ENCODE data around the gene APOA5. TPM values are rescaled to one million over a fixed set of nuclear protein-coding genes. Genes with fewer than 3 reads are reported as not detected.
A peak's percentile ranks its signal among the peaks of the same experiment; 100 is the strongest.

Gene APOA5
- total and polyA plus RNA-seq, 2 of the 13 experiments (the other 11 are each of a cell fraction or from before 2014, with no cell fraction given), result 44.0 to 49.1 TPM

DNA sequence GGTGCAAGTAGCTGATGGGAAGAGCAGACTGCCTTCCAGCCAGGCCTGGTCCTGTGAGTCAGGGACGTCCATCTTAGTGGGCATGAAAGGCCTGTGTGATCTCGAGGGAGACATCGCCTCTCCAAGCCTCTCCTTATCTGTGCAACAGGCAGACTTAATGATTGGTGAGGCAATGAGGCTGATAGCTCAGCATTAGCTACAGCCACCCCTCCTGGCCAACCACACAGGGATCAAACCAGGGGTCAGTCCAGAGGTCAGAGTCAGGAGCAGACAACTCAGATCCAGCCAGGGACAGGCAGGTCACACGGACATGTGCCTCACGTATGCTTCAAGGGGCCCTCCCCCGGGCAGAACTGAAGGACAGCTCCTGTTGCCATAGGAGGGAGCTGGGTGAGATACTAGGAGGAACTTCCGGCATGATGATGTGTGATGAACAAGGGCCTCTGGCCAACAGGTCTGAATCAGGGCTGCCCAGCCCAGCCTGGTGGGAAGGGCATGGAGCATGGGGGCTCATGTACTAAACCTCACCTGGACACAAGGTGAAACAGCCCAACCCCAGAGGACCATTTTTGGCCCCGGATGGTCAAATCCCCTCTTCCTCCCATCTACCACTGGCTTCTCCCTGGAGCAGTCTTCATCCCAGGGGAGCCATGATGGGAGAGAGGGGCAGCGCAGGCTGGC is 35.2 kb upstream of the APOA5 start (continued):
- TF ChIP-seq, protein P1, sequence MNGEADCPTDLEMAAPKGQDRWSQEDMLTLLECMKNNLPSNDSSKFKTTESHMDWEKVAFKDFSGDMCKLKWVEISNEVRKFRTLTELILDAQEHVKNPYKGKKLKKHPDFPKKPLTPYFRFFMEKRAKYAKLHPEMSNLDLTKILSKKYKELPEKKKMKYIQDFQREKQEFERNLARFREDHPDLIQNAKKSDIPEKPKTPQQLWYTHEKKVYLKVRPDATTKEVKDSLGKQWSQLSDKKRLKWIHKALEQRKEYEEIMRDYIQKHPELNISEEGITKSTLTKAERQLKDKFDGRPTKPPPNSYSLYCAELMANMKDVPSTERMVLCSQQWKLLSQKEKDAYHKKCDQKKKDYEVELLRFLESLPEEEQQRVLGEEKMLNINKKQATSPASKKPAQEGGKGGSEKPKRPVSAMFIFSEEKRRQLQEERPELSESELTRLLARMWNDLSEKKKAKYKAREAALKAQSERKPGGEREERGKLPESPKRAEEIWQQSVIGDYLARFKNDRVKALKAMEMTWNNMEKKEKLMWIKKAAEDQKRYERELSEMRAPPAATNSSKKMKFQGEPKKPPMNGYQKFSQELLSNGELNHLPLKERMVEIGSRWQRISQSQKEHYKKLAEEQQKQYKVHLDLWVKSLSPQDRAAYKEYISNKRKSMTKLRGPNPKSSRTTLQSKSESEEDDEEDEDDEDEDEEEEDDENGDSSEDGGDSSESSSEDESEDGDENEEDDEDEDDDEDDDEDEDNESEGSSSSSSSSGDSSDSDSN (CRISPR knock-in tag; IDR thresholded peaks at IDR 0.05), result peak; percentile 72
- TF ChIP-seq SP1 (IDR thresholded peaks at IDR 0.05), result no peak
- TF ChIP-seq SP1 (CRISPR knock-in tag; IDR thresholded peaks at IDR 0.05), result no peak; the same call in 1 of the 2 replicates
- TF ChIP-seq JUND (CRISPR knock-in tag; IDR thresholded peaks at IDR 0.05), result no peak
- TF ChIP-seq KAT2B (IDR thresholded peaks at IDR 0.05; ENCODE audit: borderline replicate concordance, low read depth, low read length), result no peak
- no peak for TF ChIP-seq CHD2 (IDR thresholded peaks at IDR 0.05; ENCODE audit: low read depth, low read length)
- TF ChIP-seq SP140L (CRISPR knock-in tag; IDR thresholded peaks at IDR 0.05; ENCODE audit: borderline replicate concordance), result no peak
- TF ChIP-seq, protein P2, sequence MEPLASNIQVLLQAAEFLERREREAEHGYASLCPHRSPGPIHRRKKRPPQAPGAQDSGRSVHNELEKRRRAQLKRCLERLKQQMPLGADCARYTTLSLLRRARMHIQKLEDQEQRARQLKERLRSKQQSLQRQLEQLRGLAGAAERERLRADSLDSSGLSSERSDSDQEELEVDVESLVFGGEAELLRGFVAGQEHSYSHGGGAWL (CRISPR knock-in tag; IDR thresholded peaks at IDR 0.05), result no peak
- TF ChIP-seq SCMH1 (CRISPR knock-in tag; IDR thresholded peaks at IDR 0.05; ENCODE audit: borderline replicate concordance), result no peak
- TF ChIP-seq, protein P3, sequence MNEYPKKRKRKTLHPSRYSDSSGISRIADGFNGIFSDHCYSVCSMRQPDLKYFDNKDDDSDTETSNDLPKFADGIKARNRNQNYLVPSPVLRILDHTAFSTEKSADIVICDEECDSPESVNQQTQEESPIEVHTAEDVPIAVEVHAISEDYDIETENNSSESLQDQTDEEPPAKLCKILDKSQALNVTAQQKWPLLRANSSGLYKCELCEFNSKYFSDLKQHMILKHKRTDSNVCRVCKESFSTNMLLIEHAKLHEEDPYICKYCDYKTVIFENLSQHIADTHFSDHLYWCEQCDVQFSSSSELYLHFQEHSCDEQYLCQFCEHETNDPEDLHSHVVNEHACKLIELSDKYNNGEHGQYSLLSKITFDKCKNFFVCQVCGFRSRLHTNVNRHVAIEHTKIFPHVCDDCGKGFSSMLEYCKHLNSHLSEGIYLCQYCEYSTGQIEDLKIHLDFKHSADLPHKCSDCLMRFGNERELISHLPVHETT (CRISPR knock-in tag; conservative IDR thresholded peaks at IDR 0.05), result no peak
- TF ChIP-seq, protein P4, sequence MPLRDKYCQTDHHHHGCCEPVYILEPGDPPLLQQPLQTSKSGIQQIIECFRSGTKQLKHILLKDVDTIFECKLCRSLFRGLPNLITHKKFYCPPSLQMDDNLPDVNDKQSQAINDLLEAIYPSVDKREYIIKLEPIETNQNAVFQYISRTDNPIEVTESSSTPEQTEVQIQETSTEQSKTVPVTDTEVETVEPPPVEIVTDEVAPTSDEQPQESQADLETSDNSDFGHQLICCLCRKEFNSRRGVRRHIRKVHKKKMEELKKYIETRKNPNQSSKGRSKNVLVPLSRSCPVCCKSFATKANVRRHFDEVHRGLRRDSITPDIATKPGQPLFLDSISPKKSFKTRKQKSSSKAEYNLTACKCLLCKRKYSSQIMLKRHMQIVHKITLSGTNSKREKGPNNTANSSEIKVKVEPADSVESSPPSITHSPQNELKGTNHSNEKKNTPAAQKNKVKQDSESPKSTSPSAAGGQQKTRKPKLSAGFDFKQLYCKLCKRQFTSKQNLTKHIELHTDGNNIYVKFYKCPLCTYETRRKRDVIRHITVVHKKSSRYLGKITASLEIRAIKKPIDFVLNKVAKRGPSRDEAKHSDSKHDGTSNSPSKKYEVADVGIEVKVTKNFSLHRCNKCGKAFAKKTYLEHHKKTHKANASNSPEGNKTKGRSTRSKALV (CRISPR knock-in tag; IDR thresholded peaks at IDR 0.05), result peak; percentile 58; the same call in 1 of the 2 replicates
- TF ChIP-seq ZNF24 (IDR thresholded peaks at IDR 0.05), result 0 out of 2 replicates have a peak, but pooled peaks have one; percentile 32
- TF ChIP-seq LCORL (IDR thresholded peaks at IDR 0.05), result no peak
- TF ChIP-seq LCORL (CRISPR knock-in tag; IDR thresholded peaks at IDR 0.05), result peak; percentile 87
- no peak for TF ChIP-seq ZC3H4 (CRISPR knock-in tag; IDR thresholded peaks at IDR 0.05; ENCODE audit: borderline replicate concordance)
- TF ChIP-seq U2AF1 (optimal IDR thresholded peaks at IDR 0.05; ENCODE audit: low read depth, low read length), result no peak
- TF ChIP-seq EZH2 (conservative IDR thresholded peaks at IDR 0.05; ENCODE audit: low read depth, low read length), result no peak
- TF ChIP-seq, protein P5, sequence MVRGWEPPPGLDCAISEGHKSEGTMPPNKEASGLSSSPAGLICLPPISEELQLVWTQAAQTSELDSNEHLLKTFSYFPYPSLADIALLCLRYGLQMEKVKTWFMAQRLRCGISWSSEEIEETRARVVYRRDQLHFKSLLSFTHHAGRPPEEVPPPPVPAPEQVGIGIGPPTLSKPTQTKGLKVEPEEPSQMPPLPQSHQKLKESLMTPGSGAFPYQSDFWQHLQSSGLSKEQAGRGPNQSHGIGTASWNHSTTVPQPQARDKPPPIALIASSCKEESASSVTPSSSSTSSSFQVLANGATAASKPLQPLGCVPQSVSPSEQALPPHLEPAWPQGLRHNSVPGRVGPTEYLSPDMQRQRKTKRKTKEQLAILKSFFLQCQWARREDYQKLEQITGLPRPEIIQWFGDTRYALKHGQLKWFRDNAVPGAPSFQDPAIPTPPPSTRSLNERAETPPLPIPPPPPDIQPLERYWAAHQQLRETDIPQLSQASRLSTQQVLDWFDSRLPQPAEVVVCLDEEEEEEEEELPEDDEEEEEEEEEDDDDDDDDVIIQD (CRISPR knock-in tag; IDR thresholded peaks at IDR 0.05; ENCODE audit: low read depth), result peak; percentile 53; the same call in 1 of the 2 replicates
- peak; percentile 65 for TF ChIP-seq CBX1 (IDR thresholded peaks at IDR 0.05; ENCODE audit: low read depth)
- no peak; the same call in 1 of the 2 replicates for TF ChIP-seq ZNF607 (CRISPR knock-in tag; IDR thresholded peaks at IDR 0.05; ENCODE audit: borderline replicate concordance)
- no peak for TF ChIP-seq MATR3 (CRISPR knock-in tag; IDR thresholded peaks at IDR 0.05)
- TF ChIP-seq SMAD9 (CRISPR knock-in tag; IDR thresholded peaks at IDR 0.05), result no peak
- TF ChIP-seq ZNF207 (IDR thresholded peaks at IDR 0.05; ENCODE audit: borderline replicate concordance), result no peak
- TF ChIP-seq ZFP41 (CRISPR knock-in tag; IDR thresholded peaks at IDR 0.05; ENCODE audit: borderline replicate concordance), result no peak; the same call in 1 of the 2 replicates

Data from HepG2 (cell line).